Dendritic cell treated with granulocyte-macrophage colony-stimulating factor and Interleukin-4, amounts not matched to agents 40 ng/mL and 50 ng/mL, for 4 days (primary cell): ENCODE data around the gene FERMT2.

Experiments used
- H3K27ac Mint-ChIP-seq: one replicate; pipeline ENCODE4 v1.8.0; 2022; ENCODE audit warnings: mild to moderate bottlenecking, mixed read lengths
- H3K27me3 Mint-ChIP-seq: one replicate; pipeline ENCODE4 v1.8.0; 2022; ENCODE audit warnings: mild to moderate bottlenecking, mixed read lengths
- H3K36me3 Mint-ChIP-seq: one replicate; pipeline ENCODE4 v1.8.0; 2022; ENCODE audit warnings: low read depth, mixed read lengths
- H3K4me1 Mint-ChIP-seq: one replicate; pipeline ENCODE4 v1.8.0; 2022; ENCODE audit warnings: low read depth, mixed read lengths
- H3K4me3 Mint-ChIP-seq: one replicate; pipeline ENCODE4 v1.8.0; 2022; ENCODE audit warnings: mild to moderate bottlenecking, moderate library complexity, mixed read lengths
- H3K9me3 Mint-ChIP-seq: one replicate; pipeline ENCODE4 v1.8.0; 2022; ENCODE audit warnings: mixed read lengths
- intact Hi-C: fragments of 100-400 bp; cut with micrococcal nuclease; formaldehyde crosslinking; loops from one replicate; pipeline ENCODE4 v1.15.0; 2022

The FERMT2 gene

GRCh38 chr14:52853522-52853854 lies 97.4 kb downstream of the FERMT2 start:
- no peaks in the 10 kb centered on the region for H3K27me3 Mint-ChIP-seq
- H3K27ac Mint-ChIP-seq = no peak overlapping the region
- H3K4me1 Mint-ChIP-seq = no peaks in the 10 kb centered on the region
- no peaks in the 10 kb centered on the region for H3K9me3 Mint-ChIP-seq
- no peak overlapping the region for H3K4me3 Mint-ChIP-seq
- H3K36me3 Mint-ChIP-seq = no peaks in the 10 kb centered on the region
- intact Hi-C loops = no loop called here

- Mint-ChIP-seq H3K9me3 (no peaks in the 10 kb centered on the region), H3K27me3 (no peaks in the 10 kb centered on the region), H3K4me1 (no peaks in the 10 kb centered on the region), H3K27ac (no peak overlapping the region), H3K36me3 (no peaks in the 10 kb centered on the region), H3K4me3 (no peak overlapping the region)
- intact Hi-C loops = no loop called here
These were observed 97.9 kb downstream of the FERMT2 start for GRCh38 chr14:52852810-52853521.

DNA sequence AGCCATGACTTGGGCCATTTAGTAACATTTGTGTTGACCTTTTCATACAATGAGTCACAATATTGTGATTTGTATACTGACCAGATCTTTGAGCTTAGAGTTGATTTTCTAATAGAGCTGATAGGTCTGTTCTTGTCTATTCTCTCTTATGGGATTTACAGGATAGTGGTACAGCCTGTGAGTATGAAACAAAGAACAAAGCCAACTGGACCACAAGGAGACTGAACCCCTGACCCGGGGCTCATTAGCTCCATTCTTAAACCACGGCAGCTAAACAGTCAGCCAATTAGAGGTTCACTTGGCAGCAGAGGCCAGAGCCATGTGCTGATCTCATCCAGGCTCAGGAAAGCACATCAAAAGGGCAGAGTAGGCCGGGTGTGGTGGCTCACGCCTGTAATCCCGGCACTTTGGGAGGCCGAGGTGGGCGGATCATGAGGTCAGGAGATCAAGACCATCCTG lies 100.4 kb downstream of the FERMT2 start:
- H3K9me3 Mint-ChIP-seq = no peaks in the 10 kb centered on the region
- no peak overlapping the region for H3K4me3 Mint-ChIP-seq
- intact Hi-C loops = no loop called here
- H3K27me3 Mint-ChIP-seq = no peaks in the 10 kb centered on the region
- H3K4me1 Mint-ChIP-seq = no peaks in the 10 kb centered on the region
- H3K27ac Mint-ChIP-seq = no peak overlapping the region
- H3K36me3 Mint-ChIP-seq = no peaks in the 10 kb centered on the region

DNA sequence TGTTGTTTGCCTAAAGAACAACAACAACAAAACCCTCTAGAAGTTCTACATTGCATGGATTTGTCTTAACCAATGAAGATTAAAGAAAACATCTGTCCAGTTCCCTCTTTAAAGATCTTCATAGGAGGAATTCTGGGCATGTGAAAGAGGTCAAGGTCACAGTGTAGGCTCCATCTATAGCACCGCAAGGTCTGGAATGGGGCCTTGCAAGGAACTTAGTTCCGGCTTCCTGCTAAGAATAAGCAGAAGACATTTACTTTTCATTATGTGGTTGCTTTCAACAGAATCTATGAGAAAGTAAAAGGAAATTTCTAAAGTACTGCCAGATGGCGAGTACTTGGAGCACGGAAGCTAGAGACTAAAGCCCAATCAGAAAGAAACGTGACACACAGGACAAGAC lies 102.2 kb downstream of the FERMT2 start:
- intact Hi-C loops = no loop called here
- H3K36me3 Mint-ChIP-seq = no peaks in the 10 kb centered on the region
- no peaks in the 10 kb centered on the region for H3K27me3 Mint-ChIP-seq
- no peak overlapping the region for H3K4me3 Mint-ChIP-seq
- no peak overlapping the region for H3K27ac Mint-ChIP-seq
- H3K9me3 Mint-ChIP-seq = no peaks in the 10 kb centered on the region
- peaks cover 12% of the 10 kb centered on the region for H3K4me1 Mint-ChIP-seq

- no peak overlapping the region for H3K27ac Mint-ChIP-seq
- H3K9me3 Mint-ChIP-seq = no peaks in the 10 kb centered on the region
- no peaks in the 10 kb centered on the region for H3K36me3 Mint-ChIP-seq
- H3K4me3 Mint-ChIP-seq = no peak overlapping the region
- intact Hi-C loops = no loop called here
- peaks cover 12% of the 10 kb centered on the region for H3K4me1 Mint-ChIP-seq
- no peaks in the 10 kb centered on the region for H3K27me3 Mint-ChIP-seq
These were observed 104.3 kb downstream of the FERMT2 start for GRCh38 chr14:52846591-52846990.

DNA sequence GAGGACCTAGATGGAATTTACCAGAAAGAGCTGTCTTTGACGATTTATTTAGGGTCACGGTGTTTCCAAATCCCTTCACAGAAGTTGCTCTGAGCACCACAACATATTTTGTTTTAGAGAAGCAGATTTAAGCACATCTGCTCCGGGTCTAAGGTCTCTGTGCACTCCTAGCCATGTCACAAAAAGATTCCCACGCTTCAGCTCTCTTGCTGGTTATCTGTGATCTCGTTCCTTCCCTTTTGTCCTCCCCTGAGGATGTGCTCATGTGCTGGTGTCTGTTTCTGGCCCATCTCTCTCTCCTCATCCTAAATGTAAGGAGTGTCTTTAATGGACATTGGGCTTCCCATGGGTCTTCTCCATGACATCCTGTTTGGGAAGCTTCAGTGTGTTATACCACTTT lies 105.8 kb downstream of the FERMT2 start:
- Mint-ChIP-seq H3K36me3 (no peaks in the 10 kb centered on the region), H3K4me1 (peaks cover 18% of the 10 kb centered on the region), H3K27ac (no peak overlapping the region), H3K9me3 (no peaks in the 10 kb centered on the region), H3K27me3 (no peaks in the 10 kb centered on the region), H3K4me3 (no peak overlapping the region)
- intact Hi-C loops = no loop called here

DNA sequence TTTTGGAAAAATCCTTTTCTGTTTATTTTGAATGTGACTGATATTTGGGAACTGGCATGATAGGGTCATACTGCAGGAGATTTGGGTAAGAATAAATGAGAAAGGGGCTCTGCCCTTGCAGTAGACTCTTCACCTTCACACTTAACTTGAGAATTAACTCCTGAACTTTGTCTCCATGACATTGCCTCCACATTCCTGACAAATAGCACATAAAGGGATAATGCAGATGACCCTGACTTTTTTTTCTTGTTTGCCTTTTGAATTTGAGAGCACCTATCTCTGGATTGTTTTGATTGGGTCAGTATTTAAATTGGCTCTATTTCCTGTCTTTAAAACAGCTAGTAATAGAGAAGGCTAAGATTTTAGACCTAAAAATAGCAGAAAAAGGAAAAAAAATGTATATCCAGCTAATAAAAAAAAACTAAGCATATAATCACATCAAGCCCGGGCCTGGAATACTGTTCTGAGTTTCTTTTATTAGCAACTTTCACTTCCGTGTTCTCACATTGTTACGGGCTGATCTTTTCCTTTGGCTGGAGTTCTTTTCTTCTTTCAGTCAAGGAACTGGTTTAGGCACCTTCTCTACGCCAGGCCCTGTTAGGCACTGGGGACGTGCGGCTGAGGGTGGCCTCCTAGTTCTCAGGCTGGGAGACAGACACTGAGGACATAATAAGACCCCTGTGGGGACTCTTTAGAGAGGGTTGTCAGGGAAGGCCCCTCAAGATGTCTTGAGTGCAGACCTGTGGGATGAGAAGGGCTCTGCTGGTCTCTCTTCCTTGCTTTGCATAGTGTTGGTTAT lies 106.4 kb downstream of the FERMT2 start:
- Mint-ChIP-seq H3K4me1 (peaks cover 18% of the 10 kb centered on the region), H3K27ac (no peak overlapping the region), H3K4me3 (no peak overlapping the region), H3K27me3 (no peaks in the 10 kb centered on the region), H3K9me3 (no peaks in the 10 kb centered on the region), H3K36me3 (no peaks in the 10 kb centered on the region)
- intact Hi-C loops = no loop called here

DNA sequence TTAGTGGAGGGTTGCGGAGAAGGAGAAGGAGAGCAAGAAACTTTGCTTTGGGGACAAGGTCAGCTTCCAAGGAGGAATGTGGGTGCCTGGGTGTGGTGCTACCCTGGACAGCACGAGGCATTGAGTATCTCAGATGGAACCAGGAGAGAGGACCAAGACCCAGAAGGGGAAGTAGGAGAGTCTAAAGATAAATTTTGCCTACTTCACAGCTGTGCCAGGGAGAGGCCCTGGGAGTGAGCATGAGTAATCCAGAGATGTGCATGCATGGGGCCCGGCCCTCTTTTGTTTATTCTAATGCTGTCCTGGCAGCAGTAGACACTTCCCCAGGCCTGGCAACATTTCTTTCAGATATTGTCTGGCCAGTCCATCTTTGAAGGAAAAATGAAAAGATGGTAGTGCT lies 110.0 kb downstream of the FERMT2 start:
- Mint-ChIP-seq H3K4me1 (peaks cover 18% of the 10 kb centered on the region), H3K27me3 (no peaks in the 10 kb centered on the region), H3K27ac (no peak overlapping the region), H3K9me3 (no peaks in the 10 kb centered on the region), H3K4me3 (no peak overlapping the region), H3K36me3 (no peaks in the 10 kb centered on the region)
- intact Hi-C loops = no loop called here

GRCh38 chr14:52837451-52837850 lies 113.4 kb downstream of the FERMT2 start:
- intact Hi-C loops = no loop called here
- no peaks in the 10 kb centered on the region for H3K27me3 Mint-ChIP-seq
- H3K36me3 Mint-ChIP-seq = no peaks in the 10 kb centered on the region
- no peak overlapping the region for H3K4me3 Mint-ChIP-seq
- H3K9me3 Mint-ChIP-seq = no peaks in the 10 kb centered on the region
- H3K27ac Mint-ChIP-seq = no peak overlapping the region
- H3K4me1 Mint-ChIP-seq = peaks cover 6% of the 10 kb centered on the region

- Mint-ChIP-seq H3K27me3 (no peaks in the 10 kb centered on the region), H3K4me3 (no peak overlapping the region), H3K36me3 (no peaks in the 10 kb centered on the region), H3K27ac (no peak overlapping the region), H3K9me3 (no peaks in the 10 kb centered on the region), H3K4me1 (peaks cover 6% of the 10 kb centered on the region)
- intact Hi-C loops = no loop called here
These were observed 114.8 kb downstream of the FERMT2 start for GRCh38 chr14:52836063-52836462.

DNA sequence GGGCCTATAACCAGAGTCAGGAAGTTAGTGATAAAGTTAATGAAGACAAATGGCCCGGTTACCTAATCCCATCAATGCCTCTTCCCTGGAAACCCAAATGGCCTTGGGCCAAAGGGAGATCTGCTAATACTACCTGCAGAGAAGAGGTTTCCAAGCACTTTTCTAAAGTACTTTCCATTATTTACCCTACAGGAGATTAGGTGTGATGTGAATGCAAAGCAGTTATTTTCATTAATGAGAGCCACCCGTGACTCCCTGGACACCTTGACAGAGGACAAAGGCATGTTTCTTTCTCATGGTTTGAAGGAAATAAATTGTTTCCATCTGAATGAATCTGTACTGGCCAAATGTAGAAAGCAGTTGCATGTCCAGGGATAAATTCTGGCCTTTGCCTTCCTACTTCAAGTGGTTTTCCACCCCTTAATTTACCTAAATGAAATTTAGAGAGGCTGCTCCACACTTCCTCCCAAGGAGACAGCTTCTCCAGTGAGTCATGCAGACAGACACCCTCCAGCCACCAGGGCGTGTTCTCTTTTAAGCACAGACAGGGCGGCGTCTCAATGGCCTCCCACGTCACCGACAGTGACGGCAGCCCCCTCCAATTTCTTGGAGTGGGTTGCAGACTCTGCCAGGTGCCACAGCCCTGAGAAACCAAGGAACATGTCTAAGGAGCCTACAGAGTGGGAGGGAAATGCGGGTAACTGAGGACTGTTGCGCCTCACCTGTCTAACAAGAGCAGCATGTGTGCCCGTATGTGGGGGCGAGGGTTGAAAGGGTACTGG lies 115.5 kb downstream of the FERMT2 start:
- H3K36me3 Mint-ChIP-seq = no peaks in the 10 kb centered on the region
- intact Hi-C loops = no loop called here
- no peaks in the 10 kb centered on the region for H3K4me1 Mint-ChIP-seq
- no peaks in the 10 kb centered on the region for H3K27me3 Mint-ChIP-seq
- H3K27ac Mint-ChIP-seq = no peak overlapping the region
- H3K9me3 Mint-ChIP-seq = no peaks in the 10 kb centered on the region
- H3K4me3 Mint-ChIP-seq = no peak overlapping the region

GRCh38 chr14:52834440-52834842 lies 116.4 kb downstream of the FERMT2 start:
- intact Hi-C loops = no loop called here
- Mint-ChIP-seq H3K4me3 (no peak overlapping the region), H3K4me1 (no peaks in the 10 kb centered on the region), H3K27ac (no peak overlapping the region), H3K36me3 (no peaks in the 10 kb centered on the region), H3K27me3 (peaks cover under 1% of the 10 kb centered on the region), H3K9me3 (no peaks in the 10 kb centered on the region)

GRCh38 chr14:52833891-52834290 lies 117.0 kb downstream of the FERMT2 start:
- H3K27me3 Mint-ChIP-seq = peaks cover 1% of the 10 kb centered on the region
- no peaks in the 10 kb centered on the region for H3K9me3 Mint-ChIP-seq
- no peak overlapping the region for H3K4me3 Mint-ChIP-seq
- H3K27ac Mint-ChIP-seq = no peak overlapping the region
- H3K36me3 Mint-ChIP-seq = no peaks in the 10 kb centered on the region
- H3K4me1 Mint-ChIP-seq = no peaks in the 10 kb centered on the region
- intact Hi-C loops = no loop called here

DNA sequence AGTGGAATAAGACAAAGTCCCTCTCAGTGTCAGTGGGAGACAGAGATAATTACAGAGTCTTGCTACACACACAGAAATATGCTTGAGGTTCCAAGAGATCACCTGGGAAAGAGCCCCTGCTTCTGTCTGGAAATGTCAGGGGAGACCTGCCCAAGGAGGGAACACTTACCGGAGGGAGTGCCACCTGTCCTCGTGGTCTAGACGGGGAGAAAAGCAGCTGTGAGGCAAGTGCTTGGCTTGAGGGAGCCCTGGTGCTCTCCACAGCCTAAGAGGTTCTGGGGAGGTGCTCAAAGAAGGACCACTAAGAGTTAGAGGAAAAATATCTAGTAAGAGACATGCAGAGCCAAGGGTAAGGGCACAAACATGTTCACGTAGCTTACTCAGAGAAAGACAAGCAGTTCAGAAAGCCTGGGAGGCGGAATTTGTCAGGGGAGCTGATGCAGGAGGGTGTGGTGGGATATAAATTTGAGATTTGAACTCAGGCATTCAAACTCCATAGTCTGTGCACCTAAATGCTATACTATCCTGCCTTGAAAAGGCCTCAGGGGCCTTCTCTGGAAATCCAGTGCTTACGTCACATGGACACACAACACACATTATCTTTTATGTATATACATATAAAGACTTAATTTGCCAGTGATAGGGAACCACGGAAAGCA lies 121.2 kb downstream of the FERMT2 start:
- intact Hi-C loops = loop anchor here (10.0 kb wide), 1 partner anchor 1345 kb away; no protein-coding TSS in a partner anchor
- Mint-ChIP-seq H3K4me1 (no peaks in the 10 kb centered on the region), H3K27me3 (peaks cover 1% of the 10 kb centered on the region), H3K36me3 (no peaks in the 10 kb centered on the region), H3K9me3 (no peaks in the 10 kb centered on the region), H3K27ac (no peak overlapping the region), H3K4me3 (no peak overlapping the region)
